ENCODE results near the gene HOXD10. TPM values are rescaled to one million over a fixed set of nuclear protein-coding genes. Genes with fewer than 3 reads are reported as not detected.

Gene HOXD10
- not detected for total RNA-seq

DNA sequence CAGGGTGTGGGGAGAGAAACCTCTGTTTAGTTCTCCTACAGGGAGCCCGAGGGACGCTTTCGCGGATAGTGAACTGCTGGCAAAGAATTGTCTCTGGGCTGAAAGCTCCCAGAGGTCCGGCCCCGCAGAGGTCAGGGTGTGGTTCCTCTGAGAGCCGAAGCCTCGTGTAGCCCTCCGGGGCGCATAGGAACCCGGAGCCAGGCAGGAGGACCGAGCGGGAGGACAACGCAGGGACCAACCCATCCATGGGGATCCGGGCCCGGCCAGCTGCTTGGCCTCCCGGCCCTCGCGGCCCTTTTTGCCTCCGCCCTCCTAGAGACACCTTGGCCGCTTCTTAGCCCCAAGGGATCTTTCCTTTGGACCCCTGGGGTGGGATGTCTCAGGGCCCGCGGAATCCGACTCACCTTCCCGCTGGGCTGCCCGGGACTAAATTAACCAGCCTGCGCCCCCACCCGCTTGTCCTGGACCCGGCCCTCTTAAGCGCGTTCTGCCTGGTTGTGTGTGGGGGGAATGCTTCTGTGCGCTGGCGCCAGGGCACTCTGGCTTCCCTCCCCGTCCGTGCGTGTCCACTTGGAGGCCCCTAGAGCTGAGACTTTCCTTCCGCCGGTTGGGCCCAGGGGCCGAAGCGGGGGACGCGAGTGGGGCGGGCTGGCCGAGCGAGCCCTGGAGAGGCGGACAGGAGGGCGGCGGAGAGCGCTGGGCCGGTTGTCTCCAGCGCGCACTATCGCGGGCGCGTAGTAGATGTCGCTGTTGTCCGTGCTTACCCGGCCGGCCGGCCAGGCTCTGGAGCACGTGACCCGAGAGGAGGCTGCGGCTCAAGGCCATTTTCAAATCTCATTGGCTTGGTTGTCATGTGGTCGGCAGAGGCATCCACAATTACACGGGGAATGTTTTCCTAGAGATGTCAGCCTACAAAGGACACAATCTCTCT lies at the start of gene HOXD10:
Gene HOXD10, plus strand, starts transcription at position 896 of the 931 bp plus-strand sequence. CDS start 56 bp downstream, outside the sequence.
- H3K4me3 ChIP-seq: no peak within 1 kb of the TSS
- H3K36me3 ChIP-seq: no peaks in the 10 kb centered on the region
- H3K27ac ChIP-seq: no peak within 1 kb of the TSS
- no peak for DNase-seq (ENCODE audit: low spot score)
- H3K27me3 ChIP-seq: peaks cover 87 to 92% of the 10 kb centered on the region in 2 donors
- peaks cover 0 to 4% of the 10 kb centered on the region in 2 donors for H3K9me3 ChIP-seq
- peaks cover 0 to 6% of the 10 kb centered on the region in 2 donors for H3K4me1 ChIP-seq
- TF ChIP-seq, protein P1, sequence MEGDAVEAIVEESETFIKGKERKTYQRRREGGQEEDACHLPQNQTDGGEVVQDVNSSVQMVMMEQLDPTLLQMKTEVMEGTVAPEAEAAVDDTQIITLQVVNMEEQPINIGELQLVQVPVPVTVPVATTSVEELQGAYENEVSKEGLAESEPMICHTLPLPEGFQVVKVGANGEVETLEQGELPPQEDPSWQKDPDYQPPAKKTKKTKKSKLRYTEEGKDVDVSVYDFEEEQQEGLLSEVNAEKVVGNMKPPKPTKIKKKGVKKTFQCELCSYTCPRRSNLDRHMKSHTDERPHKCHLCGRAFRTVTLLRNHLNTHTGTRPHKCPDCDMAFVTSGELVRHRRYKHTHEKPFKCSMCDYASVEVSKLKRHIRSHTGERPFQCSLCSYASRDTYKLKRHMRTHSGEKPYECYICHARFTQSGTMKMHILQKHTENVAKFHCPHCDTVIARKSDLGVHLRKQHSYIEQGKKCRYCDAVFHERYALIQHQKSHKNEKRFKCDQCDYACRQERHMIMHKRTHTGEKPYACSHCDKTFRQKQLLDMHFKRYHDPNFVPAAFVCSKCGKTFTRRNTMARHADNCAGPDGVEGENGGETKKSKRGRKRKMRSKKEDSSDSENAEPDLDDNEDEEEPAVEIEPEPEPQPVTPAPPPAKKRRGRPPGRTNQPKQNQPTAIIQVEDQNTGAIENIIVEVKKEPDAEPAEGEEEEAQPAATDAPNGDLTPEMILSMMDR (IDR thresholded peaks at IDR 0.05): no peak

DNA sequence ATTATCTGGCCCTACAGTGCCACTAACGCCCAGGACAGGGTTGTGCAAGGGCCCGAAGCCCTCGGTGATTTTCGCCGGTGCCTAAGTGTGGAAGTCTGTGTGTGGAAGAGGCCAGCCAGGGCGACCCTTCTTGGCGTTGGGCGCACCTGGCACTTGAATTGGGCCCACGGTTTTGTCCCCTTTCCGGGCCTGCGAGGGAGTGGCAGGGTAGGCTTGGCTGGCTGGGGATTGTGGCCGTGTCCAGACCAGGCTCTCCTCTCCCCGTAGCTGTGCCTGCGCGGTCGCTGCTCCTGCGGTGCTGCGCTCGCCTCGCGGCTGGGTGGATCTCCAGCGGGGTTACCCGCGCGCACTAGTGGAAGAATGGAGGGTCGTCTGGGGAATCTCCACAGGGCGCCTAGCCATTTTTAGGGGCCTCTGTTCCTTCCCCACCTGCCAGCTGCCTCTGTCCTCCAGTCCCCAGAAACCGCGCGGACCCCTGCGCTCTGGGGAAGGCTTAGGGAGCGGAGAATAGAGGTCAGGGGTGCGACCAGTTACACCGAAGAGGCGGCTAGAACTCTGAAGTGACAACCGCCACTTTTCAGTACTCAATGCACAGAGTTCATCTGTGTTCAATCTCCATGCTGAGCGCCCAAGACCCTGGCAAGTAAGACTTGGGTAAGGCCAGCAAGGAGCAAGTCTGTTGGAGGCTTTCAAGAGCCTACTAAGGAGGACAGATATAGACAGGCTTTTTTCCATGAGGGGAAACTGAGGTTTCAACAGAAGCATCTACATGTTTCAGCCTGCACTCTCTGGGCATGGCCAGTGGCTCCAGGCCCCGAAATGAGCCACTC lies 48.8 kb upstream of the HOXD10 start:
- H3K27me3 ChIP-seq: peaks cover 12 to 30% of the 10 kb centered on the region in 2 donors
- peaks cover 0 to 20% of the 10 kb centered on the region in 2 donors for H3K4me1 ChIP-seq
- no peaks in the 10 kb centered on the region for H3K36me3 ChIP-seq
- DNase-seq (ENCODE audit: low spot score): no peak
- H3K27ac ChIP-seq: no peak overlapping the region
- H3K9me3 ChIP-seq: no peaks in the 10 kb centered on the region
- H3K4me3 ChIP-seq: peak overlapping the region in 1 of 2 donors; percentile 29
- TF ChIP-seq, protein P1 (IDR thresholded peaks at IDR 0.05): no peak

DNA sequence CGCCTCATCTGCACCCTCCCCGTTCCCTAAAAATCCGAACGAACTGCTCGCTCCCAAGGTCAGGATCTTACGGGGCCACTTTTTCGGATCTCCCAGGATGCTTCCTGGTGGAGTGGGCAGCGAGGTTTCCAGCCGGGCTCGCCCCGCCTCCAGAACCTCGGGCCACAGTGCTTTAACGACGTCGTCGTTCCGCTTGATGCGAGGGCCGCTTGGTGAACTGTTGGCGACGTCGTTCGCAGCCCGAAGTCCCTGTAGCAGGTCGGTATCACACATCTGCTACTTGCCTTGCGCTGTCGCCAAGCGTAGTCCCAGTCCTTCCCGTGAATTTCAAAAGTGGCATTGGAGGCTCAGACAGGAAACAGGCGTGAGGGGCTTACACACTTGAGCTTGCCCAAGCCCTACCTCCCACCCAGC lies 48.2 kb upstream of the HOXD10 start:
- TF ChIP-seq, protein P1 (IDR thresholded peaks at IDR 0.05): no peak
- Histone ChIP-seq H3K36me3 (no peaks in the 10 kb centered on the region), H3K4me1 (peaks cover 0 to 20% of the 10 kb centered on the region in 2 donors), H3K27me3 (peaks cover 18 to 36% of the 10 kb centered on the region in 2 donors), H3K4me3 (no peak overlapping the region), H3K27ac (no peak overlapping the region), H3K9me3 (no peaks in the 10 kb centered on the region)
- DNase-seq (ENCODE audit: low spot score): no peak

DNA sequence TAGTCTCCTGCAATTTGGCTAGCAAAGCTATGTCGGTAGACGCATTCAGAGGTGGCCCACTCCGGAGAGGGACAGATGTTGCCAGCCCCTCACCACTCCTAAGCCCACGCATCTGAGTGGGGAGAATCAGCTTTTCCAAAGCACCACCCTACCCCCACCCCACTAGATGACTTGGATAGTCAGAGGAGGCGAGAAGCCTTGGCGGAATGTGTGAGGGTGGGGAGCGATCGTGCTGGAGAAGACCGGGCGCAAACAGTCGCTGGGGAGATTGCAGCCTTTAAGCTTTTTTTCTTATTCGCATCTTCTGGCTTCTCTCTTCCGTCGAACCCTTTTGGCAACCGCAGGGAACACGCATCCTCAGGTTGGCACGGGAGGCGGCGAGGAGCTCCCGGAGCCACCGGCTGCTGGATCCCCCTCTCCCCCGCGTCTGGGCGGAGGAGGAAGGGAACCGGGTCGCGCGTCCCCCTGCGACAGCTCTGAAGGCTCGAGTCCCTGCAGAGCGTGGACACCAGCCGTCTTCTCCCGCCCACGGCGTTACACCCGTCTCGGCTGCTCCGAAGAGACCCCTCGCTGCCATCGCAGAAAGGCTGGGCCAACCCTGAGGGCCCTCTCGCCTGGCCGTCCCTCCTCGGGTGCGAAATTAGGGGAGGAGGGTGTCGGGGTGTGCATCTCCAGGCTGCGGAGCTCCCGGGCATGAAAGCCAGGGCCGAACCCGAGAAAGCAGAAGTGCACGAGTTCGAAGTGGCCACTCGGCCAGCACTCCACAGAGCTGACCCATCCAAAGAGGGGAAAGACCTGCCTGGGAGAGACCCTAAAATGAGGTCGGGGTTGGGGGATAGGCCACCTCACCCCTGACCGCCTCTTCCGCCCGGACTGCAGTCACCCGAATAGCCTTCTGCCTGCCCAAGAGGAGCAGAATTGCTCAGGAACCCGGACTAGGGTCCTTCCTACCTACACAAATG lies 45.0 kb upstream of the HOXD10 start:
- TF ChIP-seq, protein P1 (IDR thresholded peaks at IDR 0.05): no peak
- H3K27ac ChIP-seq: no peak overlapping the region
- H3K36me3 ChIP-seq: no peaks in the 10 kb centered on the region
- no peak for DNase-seq (ENCODE audit: low spot score)
- H3K27me3 ChIP-seq: peaks cover 37 to 68% of the 10 kb centered on the region in 2 donors
- H3K4me1 ChIP-seq: peaks cover 0 to 20% of the 10 kb centered on the region in 2 donors
- no peak overlapping the region for H3K4me3 ChIP-seq
- peaks cover 0 to 5% of the 10 kb centered on the region in 2 donors for H3K9me3 ChIP-seq

DNA sequence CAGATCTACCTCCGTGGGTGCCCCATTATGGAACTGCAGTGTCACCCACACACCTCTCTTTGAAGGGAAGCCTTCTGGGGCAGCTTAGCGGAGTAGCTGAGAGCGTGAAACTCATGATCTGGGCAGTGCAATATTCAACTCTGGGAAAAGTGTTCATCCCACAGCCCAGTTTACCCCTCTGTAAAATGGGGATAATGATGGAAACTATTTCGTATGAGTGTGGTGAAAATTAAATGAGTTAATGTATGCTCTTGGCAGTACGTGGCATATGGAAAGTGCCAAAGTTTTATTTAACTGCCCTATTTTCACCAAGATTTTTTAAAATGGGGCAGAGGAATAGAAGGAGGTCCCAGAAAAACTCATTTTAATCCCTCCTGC lies 44.3 kb upstream of the HOXD10 start:
- Histone ChIP-seq H3K4me1 (peaks cover 0 to 15% of the 10 kb centered on the region in 2 donors), H3K36me3 (no peaks in the 10 kb centered on the region), H3K27me3 (peaks cover 44 to 68% of the 10 kb centered on the region in 2 donors), H3K27ac (no peak overlapping the region), H3K9me3 (peaks cover 0 to 6% of the 10 kb centered on the region in 2 donors), H3K4me3 (no peak overlapping the region)
- DNase-seq (ENCODE audit: low spot score): no peak
- TF ChIP-seq, protein P1 (IDR thresholded peaks at IDR 0.05): no peak

Measured in right atrium auricular region (tissue), 2 donors.